H7 (cell line): ENCODE results near the gene DPH1. TPM values are rescaled to one million over a fixed set of nuclear protein-coding genes. Genes with fewer than 3 reads are reported as not detected.
"Not testable (repeated sequence)": the region's sequence is repeated elsewhere in the genome, so short reads cannot be mapped to it uniquely, and the experiment has no call there.

Experiments
- DNase-seq: peaks from one replicate; pipeline ENCODE4 v3.0.0; 2012
- H3K27me3 ChIP-seq: 2 replicates; pipeline ENCODE4 v1.6.0; 2011; ENCODE audit warnings: mild to moderate bottlenecking, low read length; ENCODE audit not compliant: control insufficient read depth, insufficient read depth
- H3K36me3 ChIP-seq: replicated peaks from 2 replicates; pipeline ENCODE4 v1.5.1; 2011; ENCODE audit warnings: low read length; ENCODE audit not compliant: control insufficient read depth, insufficient read depth
- H3K4me3 ChIP-seq: 2 replicates; pipeline ENCODE4 v1.5.1; 2011; ENCODE audit warnings: low read depth, mild to moderate bottlenecking, control low read depth, low read length, moderate library complexity; ENCODE audit not compliant: insufficient read depth
- total RNA-seq: library from RNA; depleted of rRNA; stranded (reverse); fragments of >200 nt; shearing (Covaris generic); gene quantifications from 2 replicates; pipeline ENCODE4 v1.2.3, GENCODE V29; 2014

The DPH1 gene
- total RNA-seq, 1 experiment from 2014 or later: 37.0 TPM

DNA sequence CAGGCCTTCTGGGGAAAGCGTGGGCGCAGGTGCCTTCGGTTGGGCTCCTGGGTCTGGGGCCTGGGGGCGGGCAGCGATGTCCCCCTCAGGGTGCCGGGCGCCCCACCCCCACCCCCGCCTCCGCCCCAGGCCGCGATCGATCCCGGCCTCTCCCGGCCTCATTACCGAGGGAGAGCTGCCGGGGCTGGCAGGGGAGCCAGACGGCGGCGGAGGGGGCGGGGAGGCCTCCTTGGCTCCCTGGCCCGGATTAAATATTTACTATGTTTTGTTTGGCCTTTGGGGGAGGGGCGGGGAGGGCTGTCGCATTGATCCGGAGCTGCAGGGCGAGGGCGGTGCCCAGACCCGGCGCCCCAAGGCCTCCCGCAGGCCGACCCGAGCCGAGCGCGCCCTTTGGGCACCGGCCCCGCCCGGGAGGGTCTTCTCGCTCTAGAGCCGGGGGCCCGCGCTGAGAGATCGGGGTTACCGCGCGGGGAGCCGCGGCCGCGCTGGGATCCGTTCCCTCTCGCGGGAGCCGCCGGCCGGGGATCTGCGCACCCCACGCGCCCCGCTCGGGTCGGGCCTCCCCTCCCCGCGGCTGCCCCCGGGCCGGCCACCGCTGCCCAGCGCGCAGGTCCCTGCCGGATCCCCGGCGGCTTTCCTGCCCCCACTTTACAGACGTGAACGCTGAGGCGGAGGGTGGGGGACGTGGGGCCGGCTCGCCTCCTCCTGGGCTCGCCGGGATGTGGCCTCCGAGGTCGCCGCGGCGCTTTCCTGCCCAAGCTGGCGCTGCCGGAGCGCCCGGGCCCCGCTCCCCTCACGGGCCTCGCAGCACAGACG lies 31.8 kb upstream of the DPH1 start:
- Histone ChIP-seq H3K4me3 (peak overlapping the region; percentile 53), H3K36me3 (no peaks in the 10 kb centered on the region), H3K27me3 (peaks cover 10% of the 10 kb centered on the region)
- DNase-seq: peak; percentile 89

- DNase-seq: peak; percentile 78
- H3K36me3 ChIP-seq: no peaks in the 10 kb centered on the region
Measured at GRCh38 chr17:1999557-2000251, 30.2 kb upstream of the DPH1 start.

GRCh38 chr17:2002767-2003329 lies 27.1 kb upstream of the DPH1 start:
- Histone ChIP-seq H3K36me3 (no peaks in the 10 kb centered on the region), H3K27me3 (peaks cover 7% of the 10 kb centered on the region), H3K4me3 (no peak overlapping the region)
- peak; percentile 58 for DNase-seq

More at GRCh38 chr17:1999557-2000251, 30.2 kb upstream of the DPH1 start:
- peaks cover 10% of the 10 kb centered on the region for H3K27me3 ChIP-seq
- H3K4me3 ChIP-seq: no peak overlapping the region

DNA sequence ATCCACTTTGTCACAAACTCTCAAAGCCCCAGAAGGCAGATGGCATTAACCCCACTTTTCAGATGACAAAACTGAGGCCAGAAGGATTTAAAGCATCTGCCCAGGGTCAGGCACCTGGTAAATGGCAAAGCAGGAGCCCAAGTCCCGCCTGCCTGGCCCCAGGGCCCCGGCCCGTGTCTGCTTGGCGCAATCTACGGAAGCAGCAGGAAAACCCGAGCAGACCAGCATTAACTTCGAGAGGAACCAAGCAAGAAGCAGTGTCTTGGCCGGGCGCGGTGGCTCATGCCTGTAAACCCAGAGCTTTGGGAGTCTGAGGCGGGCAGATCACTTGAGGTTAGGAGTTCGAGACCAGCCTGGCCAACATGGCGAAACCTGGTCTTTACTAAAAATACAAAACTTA lies 26.4 kb upstream of the DPH1 start:
- Histone ChIP-seq H3K36me3 (no peaks in the 10 kb centered on the region), H3K4me3 (no peak overlapping the region), H3K27me3 (peaks cover 5% of the 10 kb centered on the region)
- no peak for DNase-seq

DNA sequence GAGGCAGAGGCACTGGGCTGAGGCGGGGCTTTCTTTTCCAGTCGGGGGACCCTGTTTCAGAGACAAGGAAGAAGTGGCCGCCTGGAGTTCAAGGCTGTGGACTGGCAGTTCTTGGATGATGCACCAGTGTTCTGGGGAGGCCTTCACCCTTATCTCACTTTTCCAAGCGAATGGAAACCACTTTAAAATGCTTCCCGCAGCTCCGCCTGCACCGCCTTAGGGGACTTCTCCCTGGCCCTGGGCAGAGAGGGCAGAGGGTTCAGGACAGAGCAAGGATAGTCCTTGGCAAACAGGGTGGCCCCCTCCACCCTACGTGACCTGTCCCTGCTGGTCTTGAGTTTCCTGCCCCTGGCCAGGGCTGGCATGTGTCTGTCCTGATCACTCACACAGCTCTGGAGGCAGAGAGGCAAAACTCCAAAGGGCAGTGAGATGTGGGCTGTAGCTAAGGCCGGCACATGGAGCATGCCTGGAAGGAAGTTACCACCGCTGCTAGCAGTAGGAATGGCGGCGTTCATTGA lies 25.5 kb upstream of the DPH1 start:
- H3K4me3 ChIP-seq: no peak overlapping the region
- H3K27me3 ChIP-seq: no peaks in the 10 kb centered on the region
- DNase-seq: no peak
- no peaks in the 10 kb centered on the region for H3K36me3 ChIP-seq

DNA sequence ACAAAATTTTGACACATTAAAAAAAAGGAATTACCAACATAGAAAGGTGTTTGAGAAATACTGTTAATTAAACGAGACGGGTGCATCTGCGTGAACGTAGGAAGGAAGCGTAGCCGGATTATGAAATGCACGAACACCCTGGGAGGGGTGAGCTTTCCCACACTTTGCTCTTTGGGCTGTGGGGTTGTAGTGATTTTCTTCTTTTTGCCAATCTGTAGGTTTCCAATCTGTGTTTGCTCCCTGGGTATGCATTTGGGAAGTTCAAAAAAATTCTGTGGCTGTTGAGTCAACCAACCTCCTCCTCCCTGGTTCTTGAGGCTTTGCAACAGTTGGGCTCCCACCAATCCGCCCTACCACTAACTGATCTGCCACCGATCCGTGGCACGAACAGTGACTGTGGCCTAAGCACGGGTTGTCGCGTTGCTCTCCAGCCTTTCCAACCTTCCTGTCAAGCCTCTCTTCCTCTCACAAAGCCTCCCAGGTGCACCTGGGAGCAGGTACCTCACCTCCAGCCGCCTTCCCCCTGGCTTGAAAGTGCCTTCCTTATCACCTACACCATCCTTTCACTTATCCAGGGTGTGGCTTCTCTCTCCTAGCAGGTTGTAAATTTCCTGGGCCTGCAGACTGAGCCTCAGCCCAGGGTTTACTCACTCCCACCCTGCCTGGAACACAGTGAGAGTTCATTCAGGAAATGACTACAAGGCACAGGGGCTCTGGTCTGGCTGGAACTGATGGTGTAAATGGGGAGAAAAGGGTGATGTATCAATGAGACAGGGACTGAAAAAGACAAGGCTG lies 21.4 kb upstream of the DPH1 start:
- H3K36me3 ChIP-seq: no peaks in the 10 kb centered on the region
- H3K4me3 ChIP-seq: no peak overlapping the region
- DNase-seq: no peak
- H3K27me3 ChIP-seq: no peaks in the 10 kb centered on the region; the same call in 1 of the 2 replicates

DNA sequence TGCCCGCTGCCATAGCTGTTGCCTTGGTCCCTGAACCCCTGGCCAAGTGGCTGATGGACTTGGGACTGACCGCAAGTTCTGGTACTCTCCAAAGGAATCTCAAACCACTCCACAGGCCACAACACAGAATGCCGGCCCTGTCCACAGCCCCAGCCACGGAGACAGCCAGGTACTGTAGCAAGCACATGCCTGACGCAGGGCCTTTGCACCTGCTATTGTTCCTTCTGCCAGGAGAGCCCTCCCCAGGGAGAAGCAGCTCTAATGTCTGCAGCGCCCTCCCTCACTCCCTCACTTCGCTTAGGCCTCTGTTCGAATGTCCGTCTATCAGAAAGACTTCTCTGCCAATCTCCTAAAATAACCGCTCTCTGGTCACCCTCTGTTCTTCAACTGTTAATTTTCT lies 20.2 kb upstream of the DPH1 start:
- Histone ChIP-seq H3K36me3 (no peaks in the 10 kb centered on the region), H3K27me3 (no peaks in the 10 kb centered on the region; the same call in 1 of the 2 replicates), H3K4me3 (no peak overlapping the region)
- DNase-seq: no peak

- Histone ChIP-seq H3K36me3 (no peaks in the 10 kb centered on the region), H3K4me3 (no peak overlapping the region), H3K27me3 (no peaks in the 10 kb centered on the region; the same call in 1 of the 2 replicates)
- DNase-seq: peak; percentile 85
Measured at GRCh38 chr17:2011411-2012371, 18.3 kb upstream of the DPH1 start.

- no peak overlapping the region for H3K4me3 ChIP-seq
- H3K27me3 ChIP-seq: no peaks in the 10 kb centered on the region; the same call in 1 of the 2 replicates
- no peak for DNase-seq
- no peaks in the 10 kb centered on the region for H3K36me3 ChIP-seq
Measured at GRCh38 chr17:2012499-2012898, 17.5 kb upstream of the DPH1 start.

DNA sequence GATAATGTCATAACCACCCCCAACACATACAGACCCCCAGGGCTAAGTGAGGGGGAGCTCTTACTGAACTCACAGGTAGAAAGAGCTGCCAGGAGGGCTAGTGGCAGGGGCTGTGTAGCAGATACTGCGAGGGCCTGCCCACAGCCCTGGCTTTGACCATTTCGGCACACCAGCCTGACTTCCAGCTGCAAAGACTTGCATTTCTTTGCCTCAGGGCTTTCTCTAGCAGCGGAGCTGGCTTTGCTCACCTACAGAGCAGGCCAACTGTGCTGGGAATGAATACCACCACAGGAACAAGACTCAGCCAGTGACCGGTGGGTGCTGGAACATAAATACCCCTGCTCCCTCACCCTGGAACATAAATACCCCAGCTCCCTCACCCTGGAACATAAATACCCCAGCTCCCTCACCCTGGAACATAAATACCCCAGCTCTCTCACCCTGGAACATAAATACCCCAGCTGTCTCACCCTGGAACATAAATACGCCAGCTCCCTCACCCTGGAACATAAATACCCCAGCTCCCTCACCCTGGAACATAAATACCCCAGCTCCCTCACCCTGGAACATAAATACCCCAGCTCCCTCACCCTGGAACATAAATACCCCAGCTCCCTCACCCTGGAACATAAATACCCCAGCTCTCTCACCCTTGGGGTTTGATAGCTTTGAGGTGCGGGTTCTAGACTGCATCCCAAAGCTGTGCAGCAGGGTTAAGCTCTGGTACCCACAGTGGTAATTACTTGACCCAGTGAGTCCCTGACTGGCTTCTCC lies 16.5 kb upstream of the DPH1 start:
- H3K4me3 ChIP-seq, DNase-seq, H3K27me3 ChIP-seq, H3K36me3 ChIP-seq: not testable (repeated sequence)

GRCh38 chr17:2013994-2014317 lies 16.0 kb upstream of the DPH1 start:
- Histone ChIP-seq H3K36me3 (no peaks in the 10 kb centered on the region), H3K4me3 (no peak overlapping the region), H3K27me3 (peaks cover 4% of the 10 kb centered on the region)
- no peak for DNase-seq

- H3K36me3 ChIP-seq: no peaks in the 10 kb centered on the region
- H3K4me3 ChIP-seq: no peak overlapping the region
- peaks cover 4% of the 10 kb centered on the region for H3K27me3 ChIP-seq
- DNase-seq: no peak
Measured at GRCh38 chr17:2015314-2015713, 14.6 kb upstream of the DPH1 start.

- H3K27me3 ChIP-seq: peaks cover 4% of the 10 kb centered on the region
Measured at GRCh38 chr17:2016494-2016893, 13.5 kb upstream of the DPH1 start.

More at GRCh38 chr17:2016494-2016893, 13.5 kb upstream of the DPH1 start:
- H3K36me3 ChIP-seq: no peaks in the 10 kb centered on the region
- DNase-seq: no peak
- no peak overlapping the region for H3K4me3 ChIP-seq
